IMR-90 (cell line): ENCODE results near the gene UQCRC1. TPM values are rescaled to one million over a fixed set of nuclear protein-coding genes. Genes with fewer than 3 reads are reported as not detected.

Source experiments
- ATAC-seq: fragments of 200-7000 bp; cut with Tn5 transposase; 2 replicates; pipeline ENCODE4 v1.9.1; 2020; ENCODE audit warnings: low read depth, mild to moderate bottlenecking, moderate library complexity
- BruUV-seq: library from RNA; stranded (reverse); fragments of 400-500 nt; replicated peaks from 2 replicates; lab custom pipeline; 2021; lab: Mats Ljungman, UMichigan
- CTCF ChIA-PET: fragments of 300-600 bp; formaldehyde crosslinking; extraction: SDS; loops from one replicate; lab custom pipeline; 2021; ENCODE audit warnings: antibody characterized with exemption; lab: Yijun Ruan, JAX
- POLR2A ChIA-PET: fragments of 300-600 bp; sonication (Branson Sonifier 250); formaldehyde crosslinking; loops from one replicate; lab custom pipeline; 2022; ENCODE audit warnings: antibody characterized with exemption; ENCODE audit not compliant: unreplicated experiment; lab: Charles Lee
- DNase-seq: peaks from one replicate; pipeline ENCODE4 v3.0.0; 2013
- H2AFZ ChIP-seq: replicated peaks from 2 replicates; pipeline ENCODE3; 2013; ENCODE audit warnings: low read length, mild to moderate bottlenecking; ENCODE audit not compliant: poor library complexity
- H2AK5ac ChIP-seq: 2 replicates; pipeline ENCODE4 v1.6.1; 2013; ENCODE audit warnings: low read depth, low read length, inconsistent platforms
- H2AK9ac ChIP-seq: replicated peaks from 2 replicates; pipeline ENCODE3; 2013; ENCODE audit warnings: mild to moderate bottlenecking, low read depth, low read length, moderate library complexity; ENCODE audit not compliant: poor library complexity
- H2BK120ac ChIP-seq: 2 replicates; pipeline ENCODE4 v1.6.1; 2013; ENCODE audit warnings: low read depth, low read length, inconsistent platforms
- H2BK15ac ChIP-seq: 3 replicates; pipeline ENCODE4 v1.6.1; 2013; ENCODE audit warnings: low read depth, low read length, inconsistent platforms
- H2BK20ac ChIP-seq: 2 replicates; pipeline ENCODE4 v1.6.1; 2013; ENCODE audit warnings: low read depth, mild to moderate bottlenecking, inconsistent platforms, low read length, moderate library complexity
- H2BK5ac ChIP-seq: 2 replicates; pipeline ENCODE4 v1.6.1; 2013; ENCODE audit warnings: mild to moderate bottlenecking, low read depth, low read length, inconsistent platforms; ENCODE audit not compliant: poor library complexity, severe bottlenecking
- H3K14ac ChIP-seq: replicated peaks from 2 replicates; pipeline ENCODE4 v1.6.1; 2013; ENCODE audit warnings: low read depth, low read length, inconsistent platforms
- H3K18ac ChIP-seq: 2 replicates; pipeline ENCODE4 v1.6.1; 2013; ENCODE audit warnings: low read depth, low read length, control low read depth
- H3K23ac ChIP-seq: 2 replicates; pipeline ENCODE4 v1.6.1; 2013; ENCODE audit warnings: low read depth, low read length, inconsistent platforms
- H3K27ac ChIP-seq: 2 replicates; pipeline ENCODE4 v1.5.1; 2013; ENCODE audit warnings: mild to moderate bottlenecking, control low read depth, low read length; ENCODE audit not compliant: insufficient read depth
- H3K27me3 ChIP-seq: 2 replicates; pipeline ENCODE4 v1.6.1; 2013; ENCODE audit warnings: low read length; ENCODE audit not compliant: control insufficient read depth, insufficient read depth
- H3K36me3 ChIP-seq: 2 replicates; pipeline ENCODE4 v1.6.1; 2013; ENCODE audit warnings: low read length, mixed read lengths; ENCODE audit not compliant: control insufficient read depth, insufficient read depth
- H3K4ac ChIP-seq: 2 replicates; pipeline ENCODE4 v1.6.1; 2013; ENCODE audit warnings: low read depth, low read length, inconsistent platforms
- H3K4me1 ChIP-seq: 2 replicates; pipeline ENCODE4 v1.6.1; 2013; ENCODE audit warnings: low read length, mixed read lengths; ENCODE audit not compliant: control insufficient read depth, insufficient read depth
- H3K4me2 ChIP-seq: 2 replicates; pipeline ENCODE4 v1.6.1; 2013; ENCODE audit warnings: low read depth, mild to moderate bottlenecking, control low read depth, low read length, moderate library complexity
- H3K4me3 ChIP-seq: 2 replicates; pipeline ENCODE4 v1.5.1; 2013; ENCODE audit warnings: low read depth, mild to moderate bottlenecking, control low read depth, low read length, moderate library complexity; ENCODE audit not compliant: insufficient read depth
- H3K56ac ChIP-seq: 2 replicates; pipeline ENCODE4 v1.6.1; 2013; ENCODE audit warnings: low read length, inconsistent platforms; ENCODE audit not compliant: insufficient read depth; ENCODE audit errors: extremely low read depth
- H3K79me1 ChIP-seq, 2 experiments: 2 replicates each; pipeline ENCODE4 v1.6.1; 2013; ENCODE audit warnings: low read length in 2 of 2, inconsistent platforms in 1 of 2, low read depth in 1 of 2
- H3K9ac ChIP-seq: 2 replicates; pipeline ENCODE4 v1.6.1; 2013; ENCODE audit warnings: low read depth, low read length, control low read depth
- H3K9me1 ChIP-seq: 2 replicates; pipeline ENCODE4 v1.6.1; 2013; ENCODE audit warnings: low read length, inconsistent platforms; ENCODE audit not compliant: insufficient read depth
- H3K9me3 ChIP-seq: 2 replicates; pipeline ENCODE4 v1.6.1; 2013; ENCODE audit warnings: low read length; ENCODE audit not compliant: control insufficient read depth, insufficient read depth
- H4K20me1 ChIP-seq: 2 replicates; pipeline ENCODE4 v1.6.1; 2013; ENCODE audit warnings: low read length, inconsistent platforms; ENCODE audit not compliant: insufficient read depth
- H4K5ac ChIP-seq: 2 replicates; pipeline ENCODE4 v1.6.1; 2013; ENCODE audit warnings: mild to moderate bottlenecking, low read depth, low read length, control low read depth
- H4K8ac ChIP-seq, 2 experiments: 2 replicates each; pipeline ENCODE4 v1.6.1; 2013; ENCODE audit warnings: low read depth in 2 of 2, low read length in 2 of 2, control low read depth in 1 of 2, inconsistent platforms in 1 of 2
- H4K91ac ChIP-seq: 2 replicates; pipeline ENCODE4 v1.6.1; 2013; ENCODE audit warnings: low read depth, low read length, inconsistent platforms; ENCODE audit not compliant: insufficient read depth
- CEBPB ChIP-seq: IDR thresholded peaks from 2 replicates; pipeline ENCODE4 v1.6.1; 2012; ENCODE audit warnings: low read depth, low read length, improper control_type of control experiment
- RAD21 ChIP-seq: IDR thresholded peaks from 2 replicates; pipeline ENCODE4 v1.6.1; 2012; ENCODE audit warnings: low read length, improper control_type of control experiment
- RFX5 ChIP-seq: IDR thresholded peaks from 2 replicates; pipeline ENCODE4 v1.8.0; 2012; ENCODE audit warnings: low read depth, mild to moderate bottlenecking, low read length, moderate library complexity
- WGBS, 2 experiments: methylation state at CpG; one replicate each; pipeline versions ENCODE4 v1.1.5 to v1.1.7; 2013; ENCODE audit warnings: missing lambda C conversion rate in 2 of 2; ENCODE audit not compliant: insufficient read length in 1 of 2; ENCODE audit errors: extremely low coverage in 2 of 2; 5-methylcytosine and 5-hydroxymethylcytosine counted together
- dilution Hi-C: fragments of 300-500 bp; cut with HindIII; formaldehyde crosslinking; loops from one replicate; pipeline ENCODE4 v1.14.3; 2018; ENCODE audit warnings: low sequenced_read_pairs; ENCODE audit not compliant: unreplicated experiment
- in situ Hi-C: fragments of 300-500 bp; cut with MboI; formaldehyde crosslinking; loops from 3 replicates; pipeline ENCODE4 v1.14.3; 2019; ENCODE audit warnings: low sequenced_read_pairs, inconsistent platforms, mixed read lengths
- intact Hi-C: fragments of 100-400 bp; cut with micrococcal nuclease; formaldehyde crosslinking; loops from 2 replicates; pipeline ENCODE4 v1.10.0; 2022
- polyA plus RNA-seq, 3 experiments: library from polyadenylated mRNA; depleted of rRNA; stranded (reverse); fragments of >200 nt; gene quantifications; 2 replicates each; pipeline ENCODE4 v1.2.3, GENCODE V29; 2012; ENCODE audit warnings: low replicate concordance in 1 of 3
- total RNA-seq: library from RNA; depleted of rRNA; stranded (reverse); fragments of >200 nt; gene quantifications from 2 replicates; pipeline ENCODE4 v1.2.3, GENCODE V29; 2012

Gene UQCRC1
- total and polyA plus RNA-seq, 2 of the 4 experiments (the other 2 are of a cell fraction), result 474 to 1,365 TPM

DNA sequence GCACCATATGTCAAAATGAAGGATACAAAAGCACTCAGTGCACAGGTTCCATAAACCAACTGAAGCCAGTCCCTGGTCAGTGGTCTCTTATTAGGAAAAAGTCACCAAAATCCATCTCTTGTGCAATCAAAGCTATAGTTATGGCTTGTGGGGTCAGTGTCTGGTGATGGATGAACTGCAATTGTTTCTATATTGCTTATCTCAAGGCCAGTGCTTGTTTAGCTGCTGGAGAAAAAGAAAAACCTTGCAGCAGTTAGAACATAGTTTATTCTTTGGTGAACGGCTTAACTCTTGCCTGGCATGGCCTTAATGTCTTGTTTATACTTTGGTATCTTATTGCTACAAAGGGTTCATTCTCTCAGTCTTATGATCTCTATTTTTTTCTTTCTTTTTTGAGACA lies 2.9 kb upstream of the UQCRC1 start:
- Histone ChIP-seq H4K91ac (no peak overlapping the region), H3K4ac (no peak overlapping the region), H2BK5ac (peak overlapping the region; percentile 74), H2BK15ac (no peak overlapping the region), H3K79me1 (peaks cover 3 to 19% of the 10 kb centered on the region in 2 experiments; a peak in 3 of 4 replicates), H3K4me3 (no peak overlapping the region), H3K4me2 (no peak overlapping the region; the same call in 1 of the 2 replicates), H2BK120ac (peak overlapping the region; percentile 86; the same call in 1 of the 2 replicates), H3K56ac (no peak overlapping the region), H3K27me3 (no peaks in the 10 kb centered on the region), H3K4me1 (peaks cover 23% of the 10 kb centered on the region), H4K5ac (no peak overlapping the region; the same call in 1 of the 2 replicates), H3K27ac (peak overlapping the region; percentile 99), H3K23ac (no peak overlapping the region), H4K20me1 (no peaks in the 10 kb centered on the region), H2BK20ac (no peak overlapping the region), H3K14ac (no peak overlapping the region), H3K9ac (no peak overlapping the region), H3K36me3 (peaks cover 2% of the 10 kb centered on the region), H3K18ac (no peak overlapping the region; the same call in 1 of the 2 replicates), H3K9me1 (peaks cover 5% of the 10 kb centered on the region), H4K8ac (no peak overlapping the region; a peak in 1 of 4 replicates), H3K9me3 (peaks cover 5% of the 10 kb centered on the region), H2AK9ac (no peak overlapping the region), H2AFZ (no peak overlapping the region), H2AK5ac (no peak overlapping the region; the same call in 1 of the 2 replicates)
- ChIA-PET CTCF (interaction anchor here (0.7 to 1.6 kb wide), 2 partner anchors 23 to 50 kb away, joined by 3 to 5 read pairs; partner anchors contain the start of genes CELSR3 and SLC26A6), POLR2A (no interaction called here)
- intact Hi-C loops (loop anchor here (2.0 kb wide), 1 partner anchor 44 kb away; no protein-coding TSS in a partner anchor), dilution Hi-C loops (no loop called here), in situ Hi-C loops (no loop called here)
- DNase-seq (peak; percentile 45), ATAC-seq (peak; percentile 6; the same call in 1 of the 2 replicates)
- WGBS, 2 experiments, result no CpG with 5 or more reads among the region's 1 CpG
- no TSS peak for BruUV-seq
- no peak for TF ChIP-seq RFX5
- no peak for TF ChIP-seq RAD21
- peak; percentile 76 for TF ChIP-seq CEBPB
